Upper lobe of left lung (tissue), 4 donors: Measurements from ENCODE around the gene DGKI.

Experiments
- POLR2A ChIP-seq, 4 donors: fragments of 450-650 bp; IDR thresholded peaks; one replicate each; pipeline ENCODE4 v1.5.1; 2016 to 2017; ENCODE audit warnings: antibody characterized with exemption in 4 of 4, mild to moderate bottlenecking in 2 of 4
- POLR2AphosphoS5 ChIP-seq, 2 donors: sonication (generic); formaldehyde crosslinking; IDR thresholded peaks; one replicate each; pipeline ENCODE4 v1.5.1; 2017; ENCODE audit warnings: antibody characterized with exemption in 2 of 2
- TF ChIP-seq, protein P1 (sequence below), 6 experiments: fragments of 450-650 bp in 4 of 6; fragments of 200-600 bp in 2 of 6; sonication (generic) in 2 of 6; IDR thresholded peaks; one replicate each; pipeline ENCODE4 v1.5.1; 2016 to 2019; ENCODE audit warnings: antibody characterized with exemption in 6 of 6

DNA sequence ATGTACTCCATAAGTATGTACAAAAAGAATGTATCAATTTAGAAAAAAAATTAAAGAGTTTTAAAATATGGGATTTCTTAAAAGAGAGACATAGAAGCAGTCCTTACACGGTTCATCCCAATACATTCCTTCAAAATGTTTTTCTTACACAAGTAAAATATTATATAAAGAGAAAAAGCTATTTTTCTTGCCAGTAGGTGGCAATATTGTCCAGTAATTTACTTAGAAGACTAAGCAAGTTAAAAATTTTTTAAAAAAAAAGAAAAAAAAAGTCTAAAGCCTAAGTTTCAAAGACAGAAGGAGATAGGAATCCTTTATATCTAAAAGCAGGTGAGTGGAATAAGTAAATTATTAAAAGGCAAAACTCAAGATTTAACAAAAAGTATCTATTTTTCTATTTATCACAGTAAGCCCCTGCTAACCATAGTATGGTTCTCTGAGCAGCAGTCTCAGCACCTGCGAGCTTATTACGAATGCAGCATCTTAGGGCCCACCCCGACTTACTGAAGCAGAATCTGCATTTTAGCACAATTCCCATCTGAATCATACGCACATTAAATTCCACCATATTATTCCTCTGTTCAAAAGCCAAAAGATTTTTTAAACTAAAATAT is 240.6 kb downstream of the DGKI start:
- TF ChIP-seq POLR2A (IDR thresholded peaks at IDR 0.05) (no peak), POLR2AphosphoS5 (IDR thresholded peaks at IDR 0.05) (no peak)
- TF ChIP-seq, protein P1, sequence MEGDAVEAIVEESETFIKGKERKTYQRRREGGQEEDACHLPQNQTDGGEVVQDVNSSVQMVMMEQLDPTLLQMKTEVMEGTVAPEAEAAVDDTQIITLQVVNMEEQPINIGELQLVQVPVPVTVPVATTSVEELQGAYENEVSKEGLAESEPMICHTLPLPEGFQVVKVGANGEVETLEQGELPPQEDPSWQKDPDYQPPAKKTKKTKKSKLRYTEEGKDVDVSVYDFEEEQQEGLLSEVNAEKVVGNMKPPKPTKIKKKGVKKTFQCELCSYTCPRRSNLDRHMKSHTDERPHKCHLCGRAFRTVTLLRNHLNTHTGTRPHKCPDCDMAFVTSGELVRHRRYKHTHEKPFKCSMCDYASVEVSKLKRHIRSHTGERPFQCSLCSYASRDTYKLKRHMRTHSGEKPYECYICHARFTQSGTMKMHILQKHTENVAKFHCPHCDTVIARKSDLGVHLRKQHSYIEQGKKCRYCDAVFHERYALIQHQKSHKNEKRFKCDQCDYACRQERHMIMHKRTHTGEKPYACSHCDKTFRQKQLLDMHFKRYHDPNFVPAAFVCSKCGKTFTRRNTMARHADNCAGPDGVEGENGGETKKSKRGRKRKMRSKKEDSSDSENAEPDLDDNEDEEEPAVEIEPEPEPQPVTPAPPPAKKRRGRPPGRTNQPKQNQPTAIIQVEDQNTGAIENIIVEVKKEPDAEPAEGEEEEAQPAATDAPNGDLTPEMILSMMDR (IDR thresholded peaks at IDR 0.05) = peak in 2 of 6 experiments; percentile 17 to 20
